Upper lobe of left lung (tissue), 6 donors: ENCODE measurements around the gene SNX5. TPM values are rescaled to one million over a fixed set of nuclear protein-coding genes. Genes with fewer than 3 reads are reported as not detected.

Experiments used
- ATAC-seq, 2 donors: fragments of 200-7000 bp; cut with Tn5 transposase; one replicate each; pipeline ENCODE4 v1.9.1; 2022; ENCODE audit warnings: mild to moderate bottlenecking in 2 of 2, moderate library complexity in 2 of 2; ENCODE audit not compliant: low FRiP score in 2 of 2
- DNase-seq, 2 donors: peaks; one replicate each; pipeline ENCODE4 v3.0.0-alpha.2; 2019 to 2020
- H3K27ac ChIP-seq, 4 donors: fragments of 200-600 bp; sonication (generic); one replicate each; pipeline ENCODE4 v1.5.1; 2016 to 2019
- H3K27me3 ChIP-seq, 4 donors: fragments of 200-600 bp; sonication (generic); one replicate each; pipeline ENCODE4 v1.5.1; 2017 to 2019
- H3K36me3 ChIP-seq, 4 donors: fragments of 200-600 bp; sonication (generic); one replicate each; pipeline ENCODE4 v1.5.1; 2016 to 2019
- H3K4me1 ChIP-seq, 4 donors: fragments of 200-600 bp; sonication (generic); one replicate each; pipeline ENCODE4 v1.5.1; 2018 to 2019
- H3K4me3 ChIP-seq, 4 donors: fragments of 200-600 bp; sonication (generic); one replicate each; pipeline ENCODE4 v1.5.1; 2017 to 2019; ENCODE audit warnings: mild to moderate bottlenecking in 2 of 4, moderate library complexity in 1 of 4
- H3K9me3 ChIP-seq, 4 donors: fragments of 200-600 bp; sonication (generic); one replicate each; pipeline ENCODE4 v1.5.1; 2018 to 2019
- CTCF ChIP-seq, 6 experiments: fragments of 450-650 bp in 4 of 6; fragments of 200-600 bp in 2 of 6; sonication (generic) in 2 of 6; IDR thresholded peaks; one replicate each; pipeline ENCODE4 v1.5.1; 2016 to 2019; ENCODE audit warnings: antibody characterized with exemption in 6 of 6
- EP300 ChIP-seq, 4 donors: sonication (generic); formaldehyde crosslinking; IDR thresholded peaks; one replicate each; pipeline ENCODE4 v1.5.1; 2017; ENCODE audit warnings: antibody characterized with exemption in 4 of 4, control low read depth in 2 of 4
- POLR2A ChIP-seq, 4 donors: fragments of 450-650 bp; IDR thresholded peaks; one replicate each; pipeline ENCODE4 v1.5.1; 2016 to 2017; ENCODE audit warnings: antibody characterized with exemption in 4 of 4, mild to moderate bottlenecking in 2 of 4
- POLR2AphosphoS5 ChIP-seq, 2 donors: sonication (generic); formaldehyde crosslinking; IDR thresholded peaks; one replicate each; pipeline ENCODE4 v1.5.1; 2017; ENCODE audit warnings: antibody characterized with exemption in 2 of 2
- WGBS, 2 donors: methylation state at CpG; one replicate each; pipeline ENCODE4 v1.1.5; 2017 to 2018; 5-methylcytosine and 5-hydroxymethylcytosine counted together
- total RNA-seq, 6 donors: library from RNA; depleted of rRNA in 4 of 6; stranded (reverse); fragments of >200 nt in 4 of 6; gene quantifications; one replicate each; pipeline versions ENCODE4 v1.1.0 to v1.2.1, GENCODE V29; 2016 to 2021
- donor health status: DM: no; HTN: no; CAD: no; lungs with moderate emphysema.
- donor health status: DM: no; HTN: yes; CAD: no; lungs with severe emphysema.

The SNX5 gene
- total RNA-seq, 6 donors from 2014 or later, result 72.0 to 177 (median 111) TPM

- no peaks in the 10 kb centered on the region for H3K27me3 ChIP-seq
- no peaks in the 10 kb centered on the region for H3K9me3 ChIP-seq
- TF ChIP-seq POLR2AphosphoS5 (IDR thresholded peaks at IDR 0.05) (no peak), POLR2A (IDR thresholded peaks at IDR 0.05) (no peak), EP300 (IDR thresholded peaks at IDR 0.05) (no peak), CTCF (IDR thresholded peaks at IDR 0.05) (no peak)
- peaks cover 61 to 83% (median 67%) of the 10 kb centered on the region in 4 donors for H3K4me1 ChIP-seq
- H3K36me3 ChIP-seq, result no peaks in the 10 kb centered on the region
- ATAC-seq (no peak), DNase-seq (no peak)
- WGBS, 2 donors, result 0 to 1% methylated on average over 22 to 41 of the region's 41 CpGs
- H3K4me3 ChIP-seq, result peak overlapping the region; percentile 63 to 91 (median 88)
- peak overlapping the region; percentile 96 to 98 (median 98) for H3K27ac ChIP-seq
Measured at GRCh38 chr20:17967521-17968365, 851 bp downstream of the SNX5 start.

GRCh38 chr20:17966432-17967310, 1.9 kb downstream of the SNX5 start:
- WGBS, 2 donors, result 8 to 9% methylated on average over 9 of the region's 9 CpGs
- no peak for ATAC-seq
- Histone ChIP-seq H3K4me1 (peaks cover 61 to 80% (median 67%) of the 10 kb centered on the region in 4 donors), H3K36me3 (no peaks in the 10 kb centered on the region), H3K27me3 (no peaks in the 10 kb centered on the region), H3K4me3 (peak overlapping the region in 3 of 4 donors; percentile 63 to 91 (median 86)), H3K27ac (peak overlapping the region; percentile 96 to 98 (median 98)), H3K9me3 (no peaks in the 10 kb centered on the region)
- DNase-seq, result no peak
- TF ChIP-seq POLR2AphosphoS5 (IDR thresholded peaks at IDR 0.05) (no peak), POLR2A (IDR thresholded peaks at IDR 0.05) (no peak), CTCF (IDR thresholded peaks at IDR 0.05) (peak in 2 of 6 experiments; percentile 17 to 48), EP300 (IDR thresholded peaks at IDR 0.05) (no peak)

- Histone ChIP-seq H3K4me1 (peaks cover 56 to 80% (median 66%) of the 10 kb centered on the region in 4 donors), H3K9me3 (no peaks in the 10 kb centered on the region), H3K27me3 (no peaks in the 10 kb centered on the region), H3K36me3 (no peaks in the 10 kb centered on the region), H3K4me3 (peak overlapping the region in 2 of 4 donors; percentile 86 to 91), H3K27ac (peak overlapping the region; percentile 96 to 98 (median 98))
- DNase-seq (peak in 1 of 2 donors; percentile 46), ATAC-seq (no peak)
- WGBS, 2 donors, result 50 to 51% methylated on average over 9 of the region's 9 CpGs
- TF ChIP-seq CTCF (IDR thresholded peaks at IDR 0.05) (no peak), POLR2A (IDR thresholded peaks at IDR 0.05) (no peak), EP300 (IDR thresholded peaks at IDR 0.05) (no peak), POLR2AphosphoS5 (IDR thresholded peaks at IDR 0.05) (no peak)
Measured at GRCh38 chr20:17965042-17965697, 3.4 kb downstream of the SNX5 start.

- H3K9me3 ChIP-seq, result no peaks in the 10 kb centered on the region
- no peak overlapping the region for H3K4me3 ChIP-seq
- no peaks in the 10 kb centered on the region for H3K27me3 ChIP-seq
- peak overlapping the region in 3 of 4 donors; percentile 96 to 98 (median 98) for H3K27ac ChIP-seq
- no peaks in the 10 kb centered on the region for H3K36me3 ChIP-seq
- H3K4me1 ChIP-seq, result peaks cover 56 to 80% (median 69%) of the 10 kb centered on the region in 4 donors
- ATAC-seq (no peak), DNase-seq (no peak)
- 51 to 58% methylated on average over 3 of the region's 3 CpGs for whole genome bisulfite sequencing, 2 donors
- TF ChIP-seq POLR2A (IDR thresholded peaks at IDR 0.05) (no peak), EP300 (IDR thresholded peaks at IDR 0.05) (no peak), CTCF (IDR thresholded peaks at IDR 0.05) (no peak), POLR2AphosphoS5 (IDR thresholded peaks at IDR 0.05) (no peak)
Measured at GRCh38 chr20:17964632-17965031, 4.0 kb downstream of the SNX5 start.
